Measurements from ENCODE around the gene PSME4. TPM values are rescaled to one million over a fixed set of nuclear protein-coding genes. Genes with fewer than 3 reads are reported as not detected.

PSME4 gene
- total RNA-seq, 1 experiment from 2014 or later = 87.4 TPM

DNA sequence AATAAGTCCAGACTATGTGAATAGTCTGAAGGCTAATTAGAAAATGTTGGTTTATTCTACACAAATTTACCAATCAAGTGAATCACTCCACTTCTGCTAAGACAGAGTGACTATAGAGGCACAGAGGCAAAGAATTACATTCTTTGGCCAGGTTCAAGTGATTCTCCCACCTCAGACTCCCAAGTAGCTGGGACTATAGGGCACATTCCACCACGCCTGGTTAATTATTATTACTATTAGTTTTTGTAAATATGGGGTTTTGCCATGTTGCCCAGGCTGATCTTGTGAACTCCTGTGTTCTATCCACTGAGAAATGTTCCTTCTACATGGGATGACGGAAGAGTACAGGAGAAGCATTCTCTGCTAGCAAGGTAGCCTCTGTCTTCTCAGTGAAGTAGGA is 37.6 kb upstream of the PSME4 start:
- Histone ChIP-seq H2BK20ac (ENCODE audit: low read depth, low read length, poor library complexity, severe bottlenecking) (no peak overlapping the region), H2AFZ (ENCODE audit: low read length) (no peak overlapping the region), H3K79me1 (ENCODE audit: insufficient read depth, low read depth, low read length, poor library complexity, severe bottlenecking) (no peaks in the 10 kb centered on the region), H3T11ph (ENCODE audit: low read length) (no peak overlapping the region), H3K9me3 (ENCODE audit: control insufficient read depth, low read depth, low read length) (no peaks in the 10 kb centered on the region), H4K91ac (ENCODE audit: insufficient read length, low read depth, low read length) (no peak overlapping the region), H3K4me2 (ENCODE audit: insufficient read depth, insufficient read length, low read length) (no peak overlapping the region), H3K56ac (ENCODE audit: insufficient read length, low read depth, low read length) (no peak overlapping the region), H2BK12ac (ENCODE audit: insufficient read length, low read depth, low read length) (no peak overlapping the region), H4K20me1 (ENCODE audit: control insufficient read depth, insufficient read depth, insufficient read length) (no peaks in the 10 kb centered on the region), H2BK5ac (ENCODE audit: insufficient read length, low read length) (no peak overlapping the region), H2AK5ac (ENCODE audit: insufficient read length, low read length) (no peak overlapping the region), H3K4ac (ENCODE audit: low read depth, low read length) (no peak overlapping the region), H3K27ac (ENCODE audit: insufficient read length, low read depth, low read length) (no peak overlapping the region), H2BK15ac (ENCODE audit: low read depth, low read length) (no peak overlapping the region), H3K79me2 (ENCODE audit: insufficient read depth, low read length) (no peaks in the 10 kb centered on the region), H4K8ac (replicated peaks; ENCODE audit: insufficient read length, low read depth, low read length) (no peak overlapping the region), H4K5ac (ENCODE audit: insufficient read length, low read depth, low read length) (no peak overlapping the region), H2BK120ac (ENCODE audit: low read depth, low read length, poor library complexity, severe bottlenecking) (no peak overlapping the region), H3K23me2 (ENCODE audit: insufficient read length, low read depth, low read length, poor library complexity, severe bottlenecking) (no peaks in the 10 kb centered on the region), H3K9ac (ENCODE audit: extremely low read depth, insufficient read length, low read length) (no peak overlapping the region), H3K4me1 (ENCODE audit: insufficient read depth, low read length) (no peaks in the 10 kb centered on the region), H3K23ac (ENCODE audit: insufficient read length, low read depth, low read length) (no peak overlapping the region), H3K14ac (ENCODE audit: insufficient read depth, low read length) (no peak overlapping the region), H3K27me3 (ENCODE audit: insufficient read depth, low read length) (no peaks in the 10 kb centered on the region), H3K18ac (ENCODE audit: insufficient read length, low read depth, low read length) (no peak overlapping the region)
- H3K36me3 Mint-ChIP-seq (ENCODE audit: insufficient read depth in 1 of 3, low read depth in 3 of 3) = peaks cover 0 to under 1% (median 0%) of the 10 kb centered on the region in 3 experiments; a peak in 1 of 7 replicates
- no peaks in the 10 kb centered on the region for H3K4me1 Mint-ChIP-seq
- no peak overlapping the region for H3K27ac Mint-ChIP-seq
- TF ChIP-seq, protein P1, sequence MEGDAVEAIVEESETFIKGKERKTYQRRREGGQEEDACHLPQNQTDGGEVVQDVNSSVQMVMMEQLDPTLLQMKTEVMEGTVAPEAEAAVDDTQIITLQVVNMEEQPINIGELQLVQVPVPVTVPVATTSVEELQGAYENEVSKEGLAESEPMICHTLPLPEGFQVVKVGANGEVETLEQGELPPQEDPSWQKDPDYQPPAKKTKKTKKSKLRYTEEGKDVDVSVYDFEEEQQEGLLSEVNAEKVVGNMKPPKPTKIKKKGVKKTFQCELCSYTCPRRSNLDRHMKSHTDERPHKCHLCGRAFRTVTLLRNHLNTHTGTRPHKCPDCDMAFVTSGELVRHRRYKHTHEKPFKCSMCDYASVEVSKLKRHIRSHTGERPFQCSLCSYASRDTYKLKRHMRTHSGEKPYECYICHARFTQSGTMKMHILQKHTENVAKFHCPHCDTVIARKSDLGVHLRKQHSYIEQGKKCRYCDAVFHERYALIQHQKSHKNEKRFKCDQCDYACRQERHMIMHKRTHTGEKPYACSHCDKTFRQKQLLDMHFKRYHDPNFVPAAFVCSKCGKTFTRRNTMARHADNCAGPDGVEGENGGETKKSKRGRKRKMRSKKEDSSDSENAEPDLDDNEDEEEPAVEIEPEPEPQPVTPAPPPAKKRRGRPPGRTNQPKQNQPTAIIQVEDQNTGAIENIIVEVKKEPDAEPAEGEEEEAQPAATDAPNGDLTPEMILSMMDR (conservative IDR thresholded peaks at IDR 0.05) = no peak
- no CpG with 5 or more reads among the region's 2 CpGs for WGBS (ENCODE audit: extremely low coverage, insufficient read length, low lambda C conversion rate)
- H3K9me3 Mint-ChIP-seq = no peaks in the 10 kb centered on the region
- H3K27me3 Mint-ChIP-seq (ENCODE audit: low read depth) = no peaks in the 10 kb centered on the region
- H3K4me3 Mint-ChIP-seq = no peak overlapping the region
- no peak for DNase-seq
